Activated gamma-delta T cell (primary cell): ENCODE data around the gene MSH2.
A peak's percentile ranks its signal among the peaks of the same experiment; 100 is the strongest.
"Not testable (repeated sequence)": the region's sequence is repeated elsewhere in the genome, so short reads cannot be mapped to it uniquely, and the experiment has no call there.

Experiments
- DNase-seq: peaks from one replicate; lab custom pipeline; 2025; lab: John Stamatoyannopoulos, UW

Gene MSH2

DNA sequence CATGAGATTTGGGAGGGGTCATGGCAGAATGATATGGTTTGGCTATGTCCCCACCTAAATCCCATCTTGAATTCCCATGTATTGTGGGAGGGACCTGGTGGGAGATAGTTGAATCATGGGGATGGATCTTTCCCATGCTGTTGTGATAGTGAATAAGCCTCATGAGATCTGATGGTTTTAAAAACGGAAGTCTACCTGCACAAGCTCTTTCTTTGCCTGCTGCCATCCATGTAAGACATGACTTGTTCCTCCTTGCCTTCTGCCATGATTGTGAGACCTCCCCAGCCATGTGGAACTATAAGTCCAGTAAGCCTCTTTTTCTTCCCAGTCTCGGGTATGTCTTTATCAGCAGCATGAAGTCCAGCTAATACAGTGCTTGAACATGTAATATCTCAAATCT lies 5.0 kb downstream of the MSH2 start:
- not testable (repeated sequence) for DNase-seq

DNA sequence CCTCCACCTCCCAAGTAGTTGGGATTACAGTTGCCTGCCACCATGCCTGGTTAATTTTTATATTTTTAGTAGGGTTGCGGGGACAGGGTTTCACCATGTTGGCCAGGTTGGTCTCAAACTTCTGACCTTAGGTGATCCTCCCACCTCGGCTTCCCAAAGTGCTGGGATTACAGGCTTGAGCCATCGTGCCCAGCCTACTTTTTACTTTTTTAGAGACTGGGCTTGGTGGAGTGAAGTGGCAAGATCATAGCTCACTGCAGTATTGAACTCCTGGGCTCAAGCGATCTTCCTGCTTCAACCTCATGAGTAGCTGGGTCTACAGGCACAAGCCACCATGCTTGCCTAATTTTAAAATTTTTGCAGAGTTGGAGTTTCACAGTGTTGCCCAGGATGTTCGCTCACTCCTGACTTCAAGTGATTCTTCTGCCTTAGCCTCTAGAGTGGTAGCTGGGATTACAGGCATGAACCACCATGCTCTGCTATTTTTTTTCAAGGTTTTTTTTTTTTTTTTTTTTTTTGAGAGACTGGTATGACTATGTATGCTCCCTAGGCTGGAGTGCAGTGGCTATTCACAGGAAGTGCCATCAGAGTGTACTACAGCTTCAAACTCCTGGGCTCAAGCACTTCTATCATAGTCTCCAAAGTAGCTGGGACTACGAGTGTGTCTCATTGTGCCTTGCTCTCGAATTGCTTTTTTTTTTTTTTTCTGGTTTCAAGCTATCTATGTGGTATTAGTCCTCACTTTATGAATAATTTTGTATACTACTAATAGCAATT lies 11.9 kb downstream of the MSH2 start:
- no peak for DNase-seq

DNA sequence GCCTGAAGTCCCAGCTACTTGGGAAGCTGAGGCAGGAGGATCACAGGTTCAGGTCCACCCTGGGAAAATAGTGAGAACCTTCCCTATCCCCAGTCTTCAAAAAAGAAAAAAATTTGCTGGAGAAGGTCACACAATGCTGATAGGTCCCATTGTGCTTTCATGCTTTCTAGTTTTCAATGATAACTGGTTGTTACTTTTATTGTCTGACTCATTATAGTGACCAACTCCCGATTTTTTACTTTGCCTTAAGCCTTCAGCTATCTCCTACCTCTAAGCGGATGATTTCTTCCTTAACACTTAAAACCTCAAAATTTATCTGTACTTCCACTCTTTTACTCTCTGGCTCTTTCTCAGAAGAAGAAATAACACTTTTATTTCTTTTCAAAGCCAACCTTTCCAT lies 17.3 kb downstream of the MSH2 start:
- no peak for DNase-seq

DNA sequence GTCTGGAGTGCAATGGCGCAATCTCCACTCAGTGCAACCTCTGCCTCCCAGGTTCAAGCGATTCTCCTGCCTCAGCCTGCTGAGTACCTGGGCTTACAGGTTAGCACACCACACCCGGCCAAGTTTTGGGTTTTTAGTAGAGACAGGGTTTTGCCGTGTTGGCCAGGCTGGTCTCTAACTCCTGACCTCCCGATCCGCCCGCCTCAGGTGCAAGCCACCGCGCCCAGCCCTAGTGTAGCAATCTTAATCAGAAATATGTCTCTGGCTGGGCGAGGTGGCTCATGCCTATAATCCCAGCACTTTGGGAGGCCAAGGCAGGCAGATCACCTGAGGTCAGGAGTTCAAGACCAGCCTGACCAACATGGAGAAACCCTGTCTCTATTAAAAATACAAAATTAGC lies 17.7 kb downstream of the MSH2 start:
- DNase-seq = not testable (repeated sequence)

DNA sequence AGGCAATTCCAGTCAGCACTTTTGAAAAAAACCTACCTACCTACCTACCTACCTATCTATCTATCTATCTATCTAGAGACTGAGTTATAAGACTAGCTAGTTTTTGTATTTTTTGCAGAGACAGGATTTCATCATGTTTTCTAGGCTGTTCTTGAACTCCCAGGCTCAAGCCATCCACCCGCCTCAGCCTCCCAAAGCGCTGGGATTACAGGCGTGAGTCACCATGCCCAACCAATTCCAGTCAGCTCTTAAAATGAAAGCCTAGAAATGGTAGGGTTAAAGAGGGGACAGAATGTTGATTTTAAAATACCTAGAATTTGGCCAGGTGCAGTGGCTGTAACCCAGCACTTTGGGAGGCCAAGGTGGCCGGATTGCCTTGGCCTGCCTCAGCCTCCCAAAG lies 19.1 kb downstream of the MSH2 start:
- no peak for DNase-seq

DNA sequence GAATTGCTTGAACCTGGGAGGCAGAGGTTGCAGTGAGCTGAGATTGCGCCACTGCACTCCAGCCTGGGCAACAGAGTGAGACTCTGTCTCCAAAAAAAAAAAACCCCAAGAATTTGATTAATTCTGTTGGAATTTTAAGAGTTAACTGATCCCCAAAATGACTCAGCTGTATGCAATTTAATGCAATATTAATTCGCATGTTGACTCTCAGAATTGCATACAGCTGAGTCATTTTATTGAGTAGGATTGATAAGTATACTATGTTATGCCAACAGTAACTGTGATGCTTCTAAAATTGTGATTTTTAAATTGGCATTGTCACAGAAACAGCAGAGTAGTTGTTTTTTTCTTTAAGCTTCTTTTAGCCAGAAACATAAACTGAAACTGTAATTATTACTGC lies 19.6 kb downstream of the MSH2 start:
- DNase-seq = no peak

DNA sequence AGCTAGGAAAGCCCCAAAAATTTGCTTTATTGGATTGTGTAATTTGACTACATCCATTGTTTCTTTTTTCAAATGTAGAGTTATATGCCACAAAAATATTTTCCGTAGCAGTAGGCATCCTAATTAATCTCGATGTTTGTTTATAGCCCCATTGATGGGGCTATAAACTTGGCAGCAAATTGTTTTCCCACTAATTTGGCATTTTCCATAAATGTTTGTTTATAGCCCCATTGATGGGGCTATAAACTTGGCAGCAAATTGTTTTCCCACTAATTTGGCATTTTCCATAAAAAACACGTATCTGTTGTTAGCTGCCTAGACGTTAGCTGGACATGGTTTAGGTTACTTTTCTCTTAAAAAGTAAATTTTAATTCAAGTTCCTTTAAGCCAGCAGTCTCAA lies 23.8 kb downstream of the MSH2 start:
- DNase-seq = no peak

DNA sequence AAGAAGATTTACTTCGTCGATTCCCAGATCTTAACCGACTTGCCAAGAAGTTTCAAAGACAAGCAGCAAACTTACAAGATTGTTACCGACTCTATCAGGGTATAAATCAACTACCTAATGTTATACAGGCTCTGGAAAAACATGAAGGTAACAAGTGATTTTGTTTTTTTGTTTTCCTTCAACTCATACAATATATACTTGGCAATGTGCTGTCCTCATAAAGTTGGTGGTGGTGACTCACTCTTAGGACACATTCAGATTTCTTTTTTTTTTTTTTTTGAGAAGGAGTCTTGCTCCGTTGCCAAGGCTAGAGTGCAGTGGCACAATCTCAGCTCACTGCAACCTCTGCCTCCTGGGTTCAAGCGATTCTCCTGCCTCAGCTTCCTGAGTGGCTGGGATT lies 26.8 kb downstream of the MSH2 start:
- DNase-seq = no peak

DNA sequence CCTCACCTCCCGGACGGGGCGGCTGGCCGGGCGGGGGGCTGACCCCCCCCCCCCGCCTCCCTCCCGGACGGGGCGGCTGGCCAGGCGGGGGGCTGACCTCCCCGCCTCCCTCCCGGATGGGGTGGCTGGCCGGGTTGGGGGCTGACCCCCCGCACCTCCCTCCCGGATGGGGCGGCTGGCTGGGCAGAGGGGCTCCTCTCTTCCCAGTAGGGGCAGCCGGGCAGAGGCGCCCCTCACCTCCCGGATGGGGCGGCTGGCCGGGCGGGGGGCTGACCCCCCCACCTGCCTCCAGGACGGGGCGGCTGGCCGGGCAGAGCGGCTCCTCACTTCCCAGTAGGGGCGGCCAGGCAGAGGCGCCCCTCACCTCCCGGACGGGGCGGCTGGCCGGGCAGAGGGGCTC lies 30.1 kb downstream of the MSH2 start:
- DNase-seq = peak; percentile 13

DNA sequence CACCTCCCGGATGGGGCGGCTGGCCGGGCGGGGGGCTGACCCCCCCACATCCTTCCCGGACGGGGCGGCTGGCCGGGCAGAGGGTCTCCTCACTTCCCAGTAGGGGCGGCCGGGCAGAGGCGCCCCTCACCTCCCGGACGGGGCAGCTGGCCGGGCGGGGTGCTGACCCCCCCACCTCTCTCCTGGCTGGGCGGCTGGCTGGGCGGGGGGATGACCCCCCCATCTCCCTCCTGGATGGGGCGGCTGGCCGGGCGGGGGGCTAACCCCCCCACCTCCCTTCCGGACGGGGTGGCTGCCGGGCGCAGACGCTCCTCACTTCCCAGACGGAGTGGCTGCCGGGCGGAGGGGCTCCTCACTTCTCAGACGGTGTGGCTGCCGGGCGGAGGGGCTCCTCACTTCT lies 30.5 kb downstream of the MSH2 start:
- DNase-seq = not testable (repeated sequence)

DNA sequence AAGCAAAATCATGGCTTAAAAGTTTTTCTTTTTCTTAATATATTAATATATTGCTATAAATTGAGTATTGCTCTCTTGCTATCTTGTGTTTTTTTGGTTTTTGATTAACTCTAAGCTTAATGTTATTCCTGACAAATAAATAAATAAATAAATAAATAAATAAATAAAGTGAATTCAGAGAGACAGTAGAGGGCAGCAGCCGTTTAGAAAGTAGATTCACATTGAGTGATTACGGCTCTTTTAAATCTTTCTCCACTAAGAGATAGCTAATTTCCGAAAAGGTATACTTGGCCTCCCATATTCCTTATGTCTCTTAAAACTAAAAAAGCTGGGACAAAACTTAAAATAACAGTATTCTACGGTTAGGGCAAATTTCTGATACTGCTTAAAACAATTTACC lies 34.3 kb downstream of the MSH2 start:
- DNase-seq = no peak

DNA sequence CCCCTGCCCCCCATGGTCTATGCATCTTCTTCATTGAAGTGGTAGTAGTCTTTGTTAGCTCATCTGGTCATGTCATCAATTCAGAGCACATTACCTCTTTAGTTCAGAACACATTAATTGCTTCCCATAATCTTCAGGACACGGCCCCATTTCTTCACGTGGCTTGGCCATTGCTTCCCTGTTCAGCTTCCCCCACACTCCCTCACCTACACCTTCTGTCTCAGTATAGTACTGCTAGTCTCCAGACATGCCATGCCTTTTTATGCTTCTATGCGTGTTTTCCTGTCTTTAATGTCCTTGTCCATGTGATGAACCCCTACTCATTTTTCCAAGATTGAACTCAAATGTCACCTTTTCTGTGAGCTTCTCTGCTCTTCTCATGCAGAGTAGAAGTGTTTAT lies 35.1 kb downstream of the MSH2 start:
- DNase-seq = no peak

DNA sequence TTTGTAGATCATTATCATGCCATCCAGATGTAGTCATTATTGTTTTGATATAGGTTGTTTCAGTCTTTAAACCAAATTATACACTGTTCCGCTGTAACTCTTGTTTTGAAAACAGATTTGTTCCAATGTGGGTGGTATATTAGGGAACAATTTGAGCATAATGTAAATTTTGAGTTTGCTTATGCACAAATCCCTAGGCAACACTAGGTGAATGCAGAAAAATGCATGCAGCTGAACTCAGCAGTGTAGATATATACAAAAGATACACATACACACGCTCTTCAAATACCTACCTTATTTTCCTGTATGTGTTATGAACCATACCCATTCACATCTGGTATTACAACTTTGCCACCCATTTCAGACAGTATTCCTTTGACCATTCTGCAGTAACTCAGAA lies 35.8 kb downstream of the MSH2 start:
- no peak for DNase-seq

DNA sequence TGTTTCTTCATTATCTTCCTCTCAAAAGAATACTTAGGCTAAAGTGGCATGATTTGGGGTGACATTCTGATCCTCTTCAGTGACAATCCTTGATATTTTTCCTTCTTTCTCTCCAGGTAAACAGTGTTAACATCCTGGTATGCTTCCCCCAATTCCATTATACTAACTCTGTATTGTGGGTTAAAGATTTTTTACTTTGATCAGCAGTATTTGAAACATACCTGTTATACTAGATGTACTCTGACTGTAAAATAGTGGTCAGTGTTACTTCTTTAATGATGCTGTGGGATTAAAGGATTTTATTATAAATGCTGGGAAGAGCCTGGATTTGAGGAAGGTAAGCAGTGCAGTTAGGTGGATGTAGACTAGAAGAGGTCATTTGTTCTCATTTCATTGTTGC lies 48.8 kb downstream of the MSH2 start:
- no peak for DNase-seq

DNA sequence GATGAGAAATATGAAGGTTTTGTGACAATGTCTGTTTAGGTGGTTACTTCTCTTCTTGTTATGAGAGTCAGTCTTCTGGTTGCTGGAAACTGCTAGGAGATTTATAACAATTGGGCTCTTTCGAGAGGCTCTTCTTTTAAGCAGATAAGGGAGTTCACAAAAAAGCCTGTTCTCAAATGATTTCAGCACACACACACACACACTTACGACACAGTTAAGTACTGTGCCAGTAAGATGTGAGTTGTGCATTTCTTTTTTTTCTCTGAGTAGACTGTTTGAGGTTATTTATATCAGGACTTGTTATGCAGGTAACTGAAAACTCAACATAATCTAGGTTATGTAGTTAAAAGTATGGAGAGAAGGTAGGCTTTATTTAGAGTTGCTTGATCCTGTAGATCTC lies 49.8 kb downstream of the MSH2 start:
- no peak for DNase-seq

DNA sequence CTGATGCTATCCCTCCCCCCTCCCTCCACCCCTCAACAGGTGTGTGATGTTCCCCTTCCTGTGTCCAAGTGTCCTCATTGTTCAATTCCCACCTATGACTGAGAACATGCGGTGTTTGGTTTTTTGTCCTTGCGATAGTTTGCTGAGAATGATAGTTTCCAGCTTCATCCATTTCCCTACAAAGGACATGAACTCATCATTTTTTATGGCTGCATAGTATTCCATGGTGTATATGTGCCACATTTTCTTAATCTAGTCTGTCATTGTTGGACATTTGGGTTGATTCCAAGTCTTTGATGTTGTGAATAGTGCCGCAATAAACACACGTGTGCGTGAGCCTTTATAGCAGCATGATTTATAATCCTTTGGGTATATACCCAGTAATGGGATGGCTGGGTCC lies 51.9 kb downstream of the MSH2 start:
- DNase-seq = not testable (repeated sequence)

DNA sequence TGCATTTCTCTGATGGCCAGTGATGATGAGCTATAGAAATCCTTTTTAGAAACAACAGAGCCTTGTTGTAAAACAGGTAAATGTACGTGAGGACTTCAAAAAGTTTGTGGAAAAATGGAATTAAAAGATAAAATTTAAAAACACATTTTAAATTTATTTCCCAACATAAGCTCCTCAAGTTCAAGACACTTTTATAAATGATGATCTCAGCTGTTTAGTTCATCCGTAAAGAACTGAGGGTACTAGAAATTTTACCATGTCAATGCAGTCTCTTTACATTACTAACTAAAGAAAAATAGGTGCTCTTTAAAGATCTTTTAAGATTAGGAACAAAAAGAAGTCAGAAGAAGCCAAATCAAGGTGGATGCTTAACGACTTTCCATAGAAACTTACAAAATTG lies 52.5 kb downstream of the MSH2 start:
- no peak for DNase-seq

DNA sequence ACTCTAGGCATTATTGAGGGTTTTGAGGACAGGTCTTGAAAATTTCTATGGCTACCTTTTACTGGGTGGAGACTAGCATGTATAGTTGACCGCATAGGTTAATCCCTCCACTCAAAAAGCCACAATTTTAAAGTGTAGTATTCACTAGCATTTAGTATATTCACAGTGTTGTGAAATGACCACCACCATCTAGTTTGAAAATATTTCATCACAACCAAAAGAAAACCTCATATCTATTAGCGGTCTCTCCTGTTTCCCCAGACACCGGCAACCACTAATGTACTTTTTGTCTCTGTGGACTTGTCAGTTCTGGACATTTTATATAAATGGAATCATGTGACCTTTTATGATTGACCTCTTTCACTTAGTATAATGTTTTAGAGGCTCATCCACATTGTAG lies 53.9 kb downstream of the MSH2 start:
- DNase-seq = no peak

DNA sequence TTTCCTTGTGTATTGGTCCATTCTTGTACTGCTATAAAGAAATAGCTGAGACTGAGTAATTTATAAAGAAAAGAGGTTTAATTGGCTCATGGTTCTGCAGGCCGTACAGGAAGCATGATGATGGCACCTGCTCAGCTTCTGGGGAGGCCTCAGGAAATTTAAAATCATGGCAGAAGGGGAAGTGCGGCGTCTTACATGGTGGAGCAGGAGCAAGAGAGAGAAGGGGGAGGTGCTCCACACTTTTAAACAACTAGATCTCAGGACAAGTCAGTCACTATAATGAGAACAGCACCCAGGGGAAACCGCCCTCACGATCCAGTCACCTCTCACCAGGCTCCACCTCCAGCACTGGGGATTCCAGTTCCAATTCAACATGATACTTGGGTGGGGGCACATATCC lies 54.3 kb downstream of the MSH2 start:
- DNase-seq = no peak

DNA sequence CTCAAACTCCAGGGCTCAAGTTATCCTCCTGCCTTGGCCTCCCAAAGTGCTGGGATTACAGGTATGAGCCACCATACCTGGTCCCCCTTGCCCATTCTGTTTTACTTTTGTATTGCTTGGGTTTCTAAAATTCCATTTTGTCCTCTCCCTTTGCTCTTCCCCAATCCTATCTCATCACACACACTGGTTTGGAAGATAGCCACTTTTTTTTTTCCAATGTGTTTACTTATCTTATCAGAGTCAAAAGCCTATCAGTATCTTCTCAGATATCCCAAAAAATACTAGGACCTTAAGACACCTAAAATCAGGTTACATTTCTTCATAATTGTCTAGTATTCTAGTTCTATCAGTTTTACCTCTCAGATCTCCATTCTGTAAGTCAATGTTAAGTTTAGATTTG lies 56.1 kb downstream of the MSH2 start:
- no peak for DNase-seq

DNA sequence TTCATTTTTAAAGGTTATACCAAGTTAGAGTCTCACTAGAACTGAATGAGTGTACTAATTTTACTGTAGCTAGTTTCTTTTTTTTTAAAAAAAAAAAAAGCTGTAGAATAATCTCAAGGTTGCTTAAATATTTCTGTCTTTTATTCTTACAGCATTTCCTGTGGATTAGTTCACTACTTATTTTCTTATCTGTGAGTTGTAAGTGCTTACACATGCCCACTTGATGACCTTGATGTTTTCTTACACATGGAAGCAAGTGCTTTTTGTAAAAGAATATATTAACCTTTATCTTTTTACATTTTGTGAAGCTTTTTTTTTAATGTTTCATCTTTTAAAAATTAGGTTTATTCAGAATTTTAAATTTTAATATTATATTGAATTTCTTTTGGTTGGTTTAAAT lies 57.8 kb downstream of the MSH2 start:
- no peak for DNase-seq

DNA sequence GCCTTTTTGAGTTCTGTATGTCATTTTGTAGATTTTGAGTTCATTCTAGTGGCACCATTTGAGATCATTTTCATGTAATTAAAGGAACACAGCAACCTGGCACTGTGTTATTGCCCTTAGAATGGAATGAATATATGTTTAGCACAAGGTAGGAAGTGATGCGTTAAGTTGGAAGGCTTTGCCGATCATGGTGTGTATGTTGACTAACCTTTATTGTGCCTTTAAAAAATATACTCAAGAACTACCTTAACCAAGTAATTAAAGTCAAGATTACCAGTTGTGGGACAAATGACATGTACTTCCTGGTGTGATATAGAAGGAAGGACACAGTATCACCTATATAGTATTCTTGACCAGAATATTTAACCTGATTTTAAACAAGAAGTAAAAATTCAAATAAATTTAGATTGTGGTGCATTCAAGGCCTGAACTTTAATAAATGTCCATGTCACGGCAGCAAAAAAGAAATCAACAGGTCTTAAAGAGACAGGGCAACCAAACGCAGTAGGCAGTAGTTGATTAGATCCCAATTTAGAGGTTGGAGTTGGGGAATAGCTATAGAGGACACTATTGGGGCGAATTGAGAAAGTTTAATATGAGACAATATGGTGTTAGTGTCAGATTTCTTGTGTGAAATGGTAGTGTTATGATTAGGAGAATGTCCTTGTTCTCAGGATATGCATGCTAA lies 68.6 kb downstream of the MSH2 start:
- no peak for DNase-seq

DNA sequence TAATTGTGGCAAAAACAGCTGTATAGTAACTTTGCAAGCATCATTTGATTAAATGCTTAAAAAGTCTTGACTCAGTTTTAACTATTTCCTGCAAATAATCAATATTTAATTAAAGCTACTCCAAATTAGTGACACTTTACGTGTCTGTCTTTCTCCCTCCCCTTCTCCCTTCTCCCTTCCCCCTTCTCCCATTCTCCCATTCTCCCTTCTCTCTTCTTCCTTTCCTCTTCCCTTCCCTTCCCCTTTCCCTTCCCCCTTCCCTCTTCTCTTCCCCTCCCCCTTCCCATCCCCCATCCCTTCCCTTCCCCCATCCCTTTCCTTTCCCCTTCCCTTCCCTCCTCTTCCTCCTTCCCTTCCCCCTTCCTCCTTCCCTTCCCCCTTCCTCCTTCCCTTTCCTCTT lies 76.9 kb downstream of the MSH2 start:
- DNase-seq = no peak

DNA sequence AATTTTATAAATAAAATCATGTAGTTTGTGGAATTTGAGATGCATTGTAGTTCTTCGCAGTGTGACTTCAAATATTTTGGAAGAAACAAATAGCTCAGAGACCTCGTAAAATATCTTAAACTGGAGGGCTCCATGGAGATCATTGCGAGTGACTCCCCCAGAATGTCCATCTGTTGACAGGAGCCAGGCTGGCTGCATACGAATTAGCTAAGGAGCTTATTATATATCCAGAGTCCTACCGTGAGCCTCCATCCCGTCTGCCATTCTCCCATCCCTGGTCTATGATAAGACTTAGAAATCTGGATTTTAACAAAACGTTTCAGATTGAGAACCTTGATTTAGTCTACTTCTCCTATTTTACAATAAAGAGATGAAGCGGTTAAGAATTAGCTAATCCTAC lies 80.2 kb downstream of the MSH2 start:
- DNase-seq = no peak
